ENCODE results near the gene SORCS3. TPM values are rescaled to one million over a fixed set of nuclear protein-coding genes. Genes with fewer than 3 reads are reported as not detected.

SORCS3 gene
- total and polyA plus RNA-seq, 4 donors = 0.93 TPM; not detected in 3

DNA sequence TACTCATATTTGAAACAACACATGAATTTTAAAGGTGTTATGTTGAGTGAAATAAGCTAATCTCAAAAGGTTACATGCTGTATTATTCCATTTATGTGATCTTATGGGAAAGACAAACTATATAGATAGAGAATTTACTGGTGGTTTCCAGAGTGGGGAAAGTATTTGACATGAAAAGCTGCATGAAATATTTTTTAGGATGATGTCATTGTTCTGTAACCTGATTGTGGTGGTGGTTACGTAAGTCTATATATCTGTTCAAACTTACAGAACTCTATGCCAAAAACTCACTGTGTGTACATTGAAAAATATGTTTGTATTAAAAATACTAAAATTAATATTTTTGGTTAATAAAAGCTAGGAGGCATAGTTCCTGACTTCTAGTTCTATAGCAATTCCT lies 453.0 kb downstream of the SORCS3 start (continued):
- TF ChIP-seq, protein P1, sequence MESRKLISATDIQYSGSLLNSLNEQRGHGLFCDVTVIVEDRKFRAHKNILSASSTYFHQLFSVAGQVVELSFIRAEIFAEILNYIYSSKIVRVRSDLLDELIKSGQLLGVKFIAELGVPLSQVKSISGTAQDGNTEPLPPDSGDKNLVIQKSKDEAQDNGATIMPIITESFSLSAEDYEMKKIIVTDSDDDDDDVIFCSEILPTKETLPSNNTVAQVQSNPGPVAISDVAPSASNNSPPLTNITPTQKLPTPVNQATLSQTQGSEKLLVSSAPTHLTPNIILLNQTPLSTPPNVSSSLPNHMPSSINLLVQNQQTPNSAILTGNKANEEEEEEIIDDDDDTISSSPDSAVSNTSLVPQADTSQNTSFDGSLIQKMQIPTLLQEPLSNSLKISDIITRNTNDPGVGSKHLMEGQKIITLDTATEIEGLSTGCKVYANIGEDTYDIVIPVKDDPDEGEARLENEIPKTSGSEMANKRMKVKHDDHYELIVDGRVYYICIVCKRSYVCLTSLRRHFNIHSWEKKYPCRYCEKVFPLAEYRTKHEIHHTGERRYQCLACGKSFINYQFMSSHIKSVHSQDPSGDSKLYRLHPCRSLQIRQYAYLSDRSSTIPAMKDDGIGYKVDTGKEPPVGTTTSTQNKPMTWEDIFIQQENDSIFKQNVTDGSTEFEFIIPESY (IDR thresholded peaks at IDR 0.05) = no peak
- TF ChIP-seq JUND (IDR thresholded peaks at IDR 0.05) = no peak
- no peak for TF ChIP-seq SP1 (IDR thresholded peaks at IDR 0.05)
- no peak for TF ChIP-seq NR2F2 (IDR thresholded peaks at IDR 0.05)
- no peak for TF ChIP-seq RAD21 (IDR thresholded peaks at IDR 0.05)
- no peak for TF ChIP-seq EGR1 (IDR thresholded peaks at IDR 0.05; ENCODE audit: low read depth in 2 of 2)
- TF ChIP-seq FOXA1 (IDR thresholded peaks at IDR 0.05) = no peak
- no peak for TF ChIP-seq GABPA (IDR thresholded peaks at IDR 0.05 in 1 of 2, conservative IDR thresholded peaks at IDR 0.05 in 1 of 2)
- TF ChIP-seq, protein P2, sequence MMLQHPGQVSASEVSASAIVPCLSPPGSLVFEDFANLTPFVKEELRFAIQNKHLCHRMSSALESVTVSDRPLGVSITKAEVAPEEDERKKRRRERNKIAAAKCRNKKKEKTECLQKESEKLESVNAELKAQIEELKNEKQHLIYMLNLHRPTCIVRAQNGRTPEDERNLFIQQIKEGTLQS (IDR thresholded peaks at IDR 0.05) = no peak
- TF ChIP-seq RXRA (IDR thresholded peaks at IDR 0.05) = no peak

DNA sequence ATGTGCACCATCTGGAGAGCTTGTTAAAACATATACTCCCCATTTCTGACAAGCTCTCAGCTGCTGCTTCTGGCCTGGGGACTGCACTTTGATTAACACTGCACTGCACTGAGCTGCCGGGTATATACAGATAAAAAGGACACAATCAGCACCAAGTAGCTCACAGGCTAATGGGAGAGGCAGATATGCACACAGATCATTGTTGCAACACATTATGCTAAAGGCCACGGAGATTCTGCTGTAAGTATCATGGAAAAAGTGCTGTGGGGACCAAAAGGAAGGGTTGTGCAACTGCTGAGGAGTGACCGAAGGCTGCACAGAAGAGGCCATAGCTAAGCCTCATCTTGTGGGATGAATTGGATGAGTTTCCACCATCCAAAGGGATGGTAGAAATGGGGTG lies 455.2 kb downstream of the SORCS3 start:
- Histone ChIP-seq H3K4me1 (ENCODE audit: control insufficient read depth in 4 of 4, insufficient read depth in 4 of 4, low read length in 3 of 4) (no peaks in the 10 kb centered on the region), H3K9ac (ENCODE audit: low read depth in 1 of 2, low read length in 2 of 2) (no peak overlapping the region), H3K27ac (ENCODE audit: low read depth in 1 of 2, low read length in 2 of 2) (no peak overlapping the region), H3K9me3 (ENCODE audit: control insufficient read depth in 4 of 4, low read length in 3 of 4) (no peaks in the 10 kb centered on the region), H3K4me3 (ENCODE audit: low read depth in 1 of 3, low read length in 3 of 3) (no peak overlapping the region), H3K27me3 (ENCODE audit: control insufficient read depth in 4 of 4, insufficient read depth in 4 of 4, low read length in 3 of 4) (no peaks in the 10 kb centered on the region), H3K36me3 (ENCODE audit: control insufficient read depth in 4 of 4, insufficient read depth in 3 of 4, low read depth in 1 of 4, low read length in 3 of 4) (no peaks in the 10 kb centered on the region)
- TF ChIP-seq, protein P2 (IDR thresholded peaks at IDR 0.05) = no peak
- TF ChIP-seq, protein P1 (IDR thresholded peaks at IDR 0.05) = no peak
- TF ChIP-seq FOXA2 (IDR thresholded peaks at IDR 0.05) (no peak), YY1 (IDR thresholded peaks at IDR 0.05) (no peak), GABPA (IDR thresholded peaks at IDR 0.05 in 1 of 2, conservative IDR thresholded peaks at IDR 0.05 in 1 of 2) (no peak), NR2F2 (IDR thresholded peaks at IDR 0.05) (no peak), SP1 (IDR thresholded peaks at IDR 0.05) (no peak), FOXA1 (IDR thresholded peaks at IDR 0.05) (no peak), RXRA (IDR thresholded peaks at IDR 0.05) (no peak), JUND (IDR thresholded peaks at IDR 0.05) (no peak), RAD21 (IDR thresholded peaks at IDR 0.05) (no peak), EGR1 (IDR thresholded peaks at IDR 0.05; ENCODE audit: low read depth in 2 of 2) (no peak)
- TF ChIP-seq, protein P3, sequence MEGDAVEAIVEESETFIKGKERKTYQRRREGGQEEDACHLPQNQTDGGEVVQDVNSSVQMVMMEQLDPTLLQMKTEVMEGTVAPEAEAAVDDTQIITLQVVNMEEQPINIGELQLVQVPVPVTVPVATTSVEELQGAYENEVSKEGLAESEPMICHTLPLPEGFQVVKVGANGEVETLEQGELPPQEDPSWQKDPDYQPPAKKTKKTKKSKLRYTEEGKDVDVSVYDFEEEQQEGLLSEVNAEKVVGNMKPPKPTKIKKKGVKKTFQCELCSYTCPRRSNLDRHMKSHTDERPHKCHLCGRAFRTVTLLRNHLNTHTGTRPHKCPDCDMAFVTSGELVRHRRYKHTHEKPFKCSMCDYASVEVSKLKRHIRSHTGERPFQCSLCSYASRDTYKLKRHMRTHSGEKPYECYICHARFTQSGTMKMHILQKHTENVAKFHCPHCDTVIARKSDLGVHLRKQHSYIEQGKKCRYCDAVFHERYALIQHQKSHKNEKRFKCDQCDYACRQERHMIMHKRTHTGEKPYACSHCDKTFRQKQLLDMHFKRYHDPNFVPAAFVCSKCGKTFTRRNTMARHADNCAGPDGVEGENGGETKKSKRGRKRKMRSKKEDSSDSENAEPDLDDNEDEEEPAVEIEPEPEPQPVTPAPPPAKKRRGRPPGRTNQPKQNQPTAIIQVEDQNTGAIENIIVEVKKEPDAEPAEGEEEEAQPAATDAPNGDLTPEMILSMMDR (IDR thresholded peaks at IDR 0.05; ENCODE audit: low read depth, low read length, missing input control) = no peak
- TF ChIP-seq, protein P4, sequence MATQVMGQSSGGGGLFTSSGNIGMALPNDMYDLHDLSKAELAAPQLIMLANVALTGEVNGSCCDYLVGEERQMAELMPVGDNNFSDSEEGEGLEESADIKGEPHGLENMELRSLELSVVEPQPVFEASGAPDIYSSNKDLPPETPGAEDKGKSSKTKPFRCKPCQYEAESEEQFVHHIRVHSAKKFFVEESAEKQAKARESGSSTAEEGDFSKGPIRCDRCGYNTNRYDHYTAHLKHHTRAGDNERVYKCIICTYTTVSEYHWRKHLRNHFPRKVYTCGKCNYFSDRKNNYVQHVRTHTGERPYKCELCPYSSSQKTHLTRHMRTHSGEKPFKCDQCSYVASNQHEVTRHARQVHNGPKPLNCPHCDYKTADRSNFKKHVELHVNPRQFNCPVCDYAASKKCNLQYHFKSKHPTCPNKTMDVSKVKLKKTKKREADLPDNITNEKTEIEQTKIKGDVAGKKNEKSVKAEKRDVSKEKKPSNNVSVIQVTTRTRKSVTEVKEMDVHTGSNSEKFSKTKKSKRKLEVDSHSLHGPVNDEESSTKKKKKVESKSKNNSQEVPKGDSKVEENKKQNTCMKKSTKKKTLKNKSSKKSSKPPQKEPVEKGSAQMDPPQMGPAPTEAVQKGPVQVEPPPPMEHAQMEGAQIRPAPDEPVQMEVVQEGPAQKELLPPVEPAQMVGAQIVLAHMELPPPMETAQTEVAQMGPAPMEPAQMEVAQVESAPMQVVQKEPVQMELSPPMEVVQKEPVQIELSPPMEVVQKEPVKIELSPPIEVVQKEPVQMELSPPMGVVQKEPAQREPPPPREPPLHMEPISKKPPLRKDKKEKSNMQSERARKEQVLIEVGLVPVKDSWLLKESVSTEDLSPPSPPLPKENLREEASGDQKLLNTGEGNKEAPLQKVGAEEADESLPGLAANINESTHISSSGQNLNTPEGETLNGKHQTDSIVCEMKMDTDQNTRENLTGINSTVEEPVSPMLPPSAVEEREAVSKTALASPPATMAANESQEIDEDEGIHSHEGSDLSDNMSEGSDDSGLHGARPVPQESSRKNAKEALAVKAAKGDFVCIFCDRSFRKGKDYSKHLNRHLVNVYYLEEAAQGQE (IDR thresholded peaks at IDR 0.05) = no peak
- WGBS = 58% methylated on average over 3 of the region's 3 CpGs
- DNase-seq (ENCODE audit: low spot score) = no peak
